HEK293T (cell line): ENCODE results near the gene GIGYF2.

Source experiments
- CTCF ChIA-PET: fragments of 350-600 bp; formaldehyde crosslinking; extraction: SDS; loops from one replicate; lab custom pipeline; 2021; ENCODE audit warnings: antibody characterized with exemption, inconsistent platforms; lab: Yijun Ruan, JAX
- POLR2A ChIA-PET: fragments of 350-600 bp; formaldehyde crosslinking; extraction: SDS; loops from one replicate; lab custom pipeline; 2020; ENCODE audit warnings: antibody characterized with exemption, inconsistent platforms; lab: Yijun Ruan, JAX
- DNase-seq: peaks from one replicate; pipeline ENCODE4 v3.0.0; 2012; ENCODE audit warnings: mixed read lengths; ENCODE audit errors: extremely low spot score
- ARNT ChIP-seq: fragments of 450-650 bp; IDR thresholded peaks from 2 replicates; pipeline ENCODE4 v1.6.1; 2017; ENCODE audit warnings: mild to moderate bottlenecking
- BHLHE40 ChIP-seq: fragments of 450-650 bp; IDR thresholded peaks from 2 replicates; pipeline ENCODE4 v1.6.1; 2016; ENCODE audit warnings: mild to moderate bottlenecking, moderate library complexity, borderline replicate concordance
- CTBP1 ChIP-seq: fragments of 450-650 bp; IDR thresholded peaks from 2 replicates; pipeline ENCODE4 v1.6.1; 2016; ENCODE audit warnings: borderline replicate concordance
- ELF4 ChIP-seq: fragments of 450-650 bp; IDR thresholded peaks from 2 replicates; pipeline ENCODE4 v1.6.1; 2017; ENCODE audit warnings: antibody characterized with exemption
- FOXA1 ChIP-seq: fragments of 450-650 bp; IDR thresholded peaks from 2 replicates; pipeline ENCODE4 v1.6.1; 2016; ENCODE audit warnings: mild to moderate bottlenecking
- FOXK2 ChIP-seq: fragments of 450-650 bp; IDR thresholded peaks from 2 replicates; pipeline ENCODE4 v1.6.1; 2016; ENCODE audit warnings: mild to moderate bottlenecking
- FOXM1 ChIP-seq: fragments of 450-650 bp; IDR thresholded peaks from 2 replicates; pipeline ENCODE4 v1.6.1; 2017; ENCODE audit warnings: mild to moderate bottlenecking, borderline replicate concordance
- HDGF ChIP-seq: fragments of 450-650 bp; IDR thresholded peaks from 2 replicates; pipeline ENCODE4 v1.6.1; 2017; ENCODE audit warnings: antibody characterized with exemption, borderline replicate concordance
- L3MBTL2 ChIP-seq: fragments of 450-650 bp; conservative IDR thresholded peaks from 2 replicates; pipeline ENCODE4 v1.6.1; 2016; ENCODE audit warnings: mild to moderate bottlenecking
- LEF1 ChIP-seq: fragments of 450-650 bp; IDR thresholded peaks from 2 replicates; pipeline ENCODE4 v1.6.1; 2017; ENCODE audit warnings: mild to moderate bottlenecking, borderline replicate concordance
- NFRKB ChIP-seq: fragments of 450-650 bp; IDR thresholded peaks from 2 replicates; pipeline ENCODE4 v1.6.1; 2016; ENCODE audit warnings: mild to moderate bottlenecking, moderate library complexity
- SP1 ChIP-seq: fragments of 450-650 bp; IDR thresholded peaks from 2 replicates; pipeline ENCODE4 v1.6.1; 2017
- SUZ12 ChIP-seq: fragments of 450-650 bp; IDR thresholded peaks from 2 replicates; pipeline ENCODE4 v1.6.1; 2016; ENCODE audit warnings: mild to moderate bottlenecking
- TARDBP ChIP-seq: fragments of 450-650 bp; IDR thresholded peaks from 2 replicates; pipeline ENCODE4 v1.6.1; 2016
- ZNF384 ChIP-seq: fragments of 450-650 bp; IDR thresholded peaks from 2 replicates; pipeline ENCODE4 v1.6.1; 2016
- TF ChIP-seq, protein P1 (sequence below): fragments of 450-650 bp; IDR thresholded peaks from 2 replicates; pipeline ENCODE4 v1.6.1; 2016

The GIGYF2 gene

DNA sequence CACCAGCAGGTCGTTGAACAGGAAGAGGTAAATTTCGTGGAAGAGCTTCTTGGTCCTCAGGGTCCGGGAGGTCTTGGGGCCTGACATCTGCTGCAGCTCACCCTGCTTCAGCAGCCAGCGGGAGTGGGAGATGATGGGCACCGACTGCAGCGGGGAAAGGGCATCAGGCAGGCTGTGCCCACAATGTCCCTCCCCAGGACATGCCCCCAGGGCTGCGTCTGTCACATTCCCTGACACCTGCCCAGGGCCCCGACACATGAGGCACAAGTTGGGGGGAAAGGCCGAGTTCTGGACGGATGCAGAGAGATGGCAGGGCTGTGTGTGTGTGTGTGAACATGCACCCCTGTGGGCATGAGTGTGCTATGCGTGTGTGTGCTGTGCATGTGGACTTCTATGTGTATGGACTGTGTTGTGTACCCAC, 186.9 kb downstream of the GIGYF2 start:
- TF ChIP-seq SUZ12 (no peak), HDGF (no peak), L3MBTL2 (no peak), NFRKB (no peak), ZNF384 (no peak), BHLHE40 (no peak), ELF4 (no peak), FOXK2 (no peak), ARNT (no peak), FOXA1 (no peak), SP1 (no peak), TARDBP (no peak), CTBP1 (no peak), FOXM1 (no peak), LEF1 (no peak)
- TF ChIP-seq, protein P1, sequence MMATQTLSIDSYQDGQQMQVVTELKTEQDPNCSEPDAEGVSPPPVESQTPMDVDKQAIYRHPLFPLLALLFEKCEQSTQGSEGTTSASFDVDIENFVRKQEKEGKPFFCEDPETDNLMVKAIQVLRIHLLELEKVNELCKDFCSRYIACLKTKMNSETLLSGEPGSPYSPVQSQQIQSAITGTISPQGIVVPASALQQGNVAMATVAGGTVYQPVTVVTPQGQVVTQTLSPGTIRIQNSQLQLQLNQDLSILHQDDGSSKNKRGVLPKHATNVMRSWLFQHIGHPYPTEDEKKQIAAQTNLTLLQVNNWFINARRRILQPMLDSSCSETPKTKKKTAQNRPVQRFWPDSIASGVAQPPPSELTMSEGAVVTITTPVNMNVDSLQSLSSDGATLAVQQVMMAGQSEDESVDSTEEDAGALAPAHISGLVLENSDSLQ = no peak
- DNase-seq = no peak
- CTCF ChIA-PET = no interaction called here
- POLR2A ChIA-PET = no interaction called here

GRCh38 chr2:232884549-232885263, 187.6 kb downstream of the GIGYF2 start:
- DNase-seq = no peak
- TF ChIP-seq FOXA1 (no peak), ELF4 (no peak), TARDBP (no peak), FOXK2 (no peak), BHLHE40 (no peak), CTBP1 (no peak), HDGF (no peak), ARNT (no peak), NFRKB (no peak), ZNF384 (no peak), LEF1 (no peak), L3MBTL2 (no peak), SP1 (no peak), FOXM1 (no peak), SUZ12 (no peak)
- TF ChIP-seq, protein P1 = no peak
- POLR2A ChIA-PET = no interaction called here

GRCh38 chr2:232885264-232885961, 188.3 kb downstream of the GIGYF2 start:
- TF ChIP-seq FOXM1 (no peak), ARNT (no peak), NFRKB (no peak), ELF4 (no peak), HDGF (no peak)
- POLR2A ChIA-PET = no interaction called here
- CTCF ChIA-PET = no interaction called here
- DNase-seq = no peak

More at GRCh38 chr2:232884549-232885263, 187.6 kb downstream of the GIGYF2 start:
- CTCF ChIA-PET = no interaction called here

GRCh38 chr2:232886176-232886575, 189.0 kb downstream of the GIGYF2 start:
- ChIA-PET CTCF (no interaction called here), POLR2A (no interaction called here)
- DNase-seq = no peak
- TF ChIP-seq FOXK2 (no peak), TARDBP (peak; percentile 77)
- TF ChIP-seq, protein P1 = no peak

DNA sequence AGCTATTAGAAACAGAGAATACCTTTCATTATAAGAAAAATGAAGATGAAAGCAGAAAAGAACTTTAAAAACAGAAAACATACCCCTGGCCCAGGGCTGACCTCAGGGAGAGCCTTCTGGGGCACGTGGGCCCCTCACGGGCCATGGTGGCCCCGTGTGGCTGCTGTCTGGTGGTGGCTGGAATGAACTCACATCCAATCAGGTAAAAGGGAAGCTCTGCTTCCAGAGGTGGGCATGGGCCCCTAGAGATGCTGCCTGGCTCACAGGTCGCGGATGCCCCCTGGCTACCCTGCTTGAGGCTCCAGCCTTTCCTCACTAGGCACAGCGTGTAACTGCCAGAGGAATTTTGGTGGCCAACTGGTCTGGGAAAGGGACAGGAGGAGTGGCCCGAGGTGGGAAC, 189.5 kb downstream of the GIGYF2 start:
- CTCF ChIA-PET = no interaction called here
- no peak for DNase-seq
- POLR2A ChIA-PET = no interaction called here
- no peak for TF ChIP-seq FOXM1
- TF ChIP-seq SP1 = no peak
- no peak for TF ChIP-seq CTBP1
- no peak for TF ChIP-seq NFRKB
- TF ChIP-seq BHLHE40 = no peak
- no peak for TF ChIP-seq TARDBP
- TF ChIP-seq SUZ12 = no peak
- TF ChIP-seq ELF4 = no peak
- TF ChIP-seq HDGF = no peak
- no peak for TF ChIP-seq LEF1
- TF ChIP-seq FOXK2 = no peak
- no peak for TF ChIP-seq ARNT
- TF ChIP-seq, protein P1 = no peak
- no peak for TF ChIP-seq FOXA1
- TF ChIP-seq L3MBTL2 = no peak
- no peak for TF ChIP-seq ZNF384
